Neuronal stem cell (in vitro differentiated cells): ENCODE results near the gene PPFIBP1.

Experiments used
- DNase-seq: peaks from one replicate; pipeline ENCODE4 v3.0.0-alpha.2; 2013; ENCODE audit warnings: low spot score
- H2AFZ ChIP-seq: one replicate; pipeline ENCODE4 v1.6.1; 2013; ENCODE audit warnings: mild to moderate bottlenecking, low read length, inconsistent platforms
- H2AK5ac ChIP-seq: 2 replicates; pipeline ENCODE4 v1.6.1; 2013; ENCODE audit warnings: low read depth, mild to moderate bottlenecking, inconsistent platforms, low read length, moderate library complexity, mixed read lengths
- H2BK120ac ChIP-seq: 2 replicates; pipeline ENCODE4 v1.6.1; 2013; ENCODE audit warnings: low read depth, mild to moderate bottlenecking, inconsistent platforms, low read length, moderate library complexity, mixed read lengths
- H2BK12ac ChIP-seq: one replicate; pipeline ENCODE4 v1.6.1; 2013; ENCODE audit warnings: low read length, inconsistent platforms
- H2BK15ac ChIP-seq: 2 replicates; pipeline ENCODE4 v1.6.1; 2013; ENCODE audit warnings: mild to moderate bottlenecking, low read length, inconsistent platforms, mixed read lengths
- H2BK5ac ChIP-seq: one replicate; pipeline ENCODE4 v1.6.1; 2013; ENCODE audit warnings: inconsistent platforms, mild to moderate bottlenecking, low read length, moderate library complexity
- H3K14ac ChIP-seq: one replicate; pipeline ENCODE4 v1.6.1; 2013; ENCODE audit warnings: low read length, inconsistent platforms
- H3K18ac ChIP-seq: 2 replicates; pipeline ENCODE4 v1.6.1; 2013; ENCODE audit warnings: low read length, inconsistent platforms
- H3K23ac ChIP-seq: 2 replicates; pipeline ENCODE4 v1.6.1; 2013; ENCODE audit warnings: low read depth, mild to moderate bottlenecking, mixed read lengths, low read length, inconsistent platforms; ENCODE audit not compliant: poor library complexity
- H3K27ac ChIP-seq: replicated peaks from 3 replicates; pipeline ENCODE4 v1.5.1; 2013; ENCODE audit warnings: low read length, inconsistent platforms
- H3K27me3 ChIP-seq, 3 experiments: 2 replicates each; pipeline ENCODE4 v1.6.1; 2013; ENCODE audit warnings: low read length in 3 of 3, mild to moderate bottlenecking in 2 of 3, inconsistent platforms in 1 of 3, low read depth in 1 of 3, mixed read lengths in 1 of 3, moderate library complexity in 1 of 3; ENCODE audit not compliant: control insufficient read depth in 3 of 3, insufficient read depth in 3 of 3
- H3K36me3 ChIP-seq, 2 donors: replicated peaks in 1 of 2; 2 replicates each; pipeline ENCODE4 v1.6.1; 2013; ENCODE audit warnings: low read length in 2 of 2; ENCODE audit not compliant: control insufficient read depth in 2 of 2, insufficient read depth in 2 of 2
- H3K4ac ChIP-seq: 2 replicates; pipeline ENCODE4 v1.6.1; 2013; ENCODE audit warnings: inconsistent platforms, mild to moderate bottlenecking, low read length, moderate library complexity
- H3K4me1 ChIP-seq, 2 donors: 1 replicate in 1 of 2; 2 replicates in 1 of 2; pipeline ENCODE4 v1.6.1; 2013; ENCODE audit warnings: low read length in 2 of 2, low read depth in 1 of 2; ENCODE audit not compliant: control insufficient read depth in 2 of 2, insufficient read depth in 1 of 2
- H3K4me2 ChIP-seq: one replicate; pipeline ENCODE4 v1.6.1; 2013; ENCODE audit warnings: mild to moderate bottlenecking, low read length, inconsistent platforms; ENCODE audit not compliant: insufficient read depth, poor library complexity, severe bottlenecking
- H3K4me3 ChIP-seq, 2 donors: 2 replicates each; pipeline ENCODE4 v1.5.1; 2013; ENCODE audit warnings: low read length in 2 of 2, mild to moderate bottlenecking in 2 of 2, inconsistent platforms in 1 of 2, moderate library complexity in 1 of 2
- H3K79me1 ChIP-seq: one replicate; pipeline ENCODE4 v1.6.1; 2013; ENCODE audit warnings: low read depth, mild to moderate bottlenecking, inconsistent platforms, low read length, moderate library complexity
- H3K9ac ChIP-seq: one replicate; pipeline ENCODE4 v1.6.1; 2013; ENCODE audit warnings: mild to moderate bottlenecking, low read depth, low read length, inconsistent platforms; ENCODE audit not compliant: poor library complexity
- H3K9me3 ChIP-seq, 2 donors: replicated peaks in 1 of 2; 2 replicates each; pipeline versions ENCODE3 to v1.6.1; 2013; ENCODE audit warnings: low read length in 2 of 2, mild to moderate bottlenecking in 2 of 2, inconsistent platforms in 1 of 2, low read depth in 1 of 2, mixed read lengths in 1 of 2, moderate library complexity in 1 of 2; ENCODE audit not compliant: control insufficient read depth in 2 of 2, insufficient read depth in 1 of 2
- H4K8ac ChIP-seq: one replicate; pipeline ENCODE4 v1.6.1; 2013; ENCODE audit warnings: low read depth, mild to moderate bottlenecking, inconsistent platforms, low read length, moderate library complexity
- H4K91ac ChIP-seq: one replicate; pipeline ENCODE4 v1.6.1; 2013; ENCODE audit warnings: low read length, low read depth, mild to moderate bottlenecking, inconsistent platforms; ENCODE audit not compliant: poor library complexity
- WGBS, 2 donors: extraction: QIAGEN DNeasy Blood & Tissue Kit; methylation state at CpG; one replicate each; pipeline ENCODE4 v1.1.7; 2013; ENCODE audit warnings: missing lambda C conversion rate in 2 of 2, mixed read lengths in 1 of 2; ENCODE audit not compliant: insufficient read length in 2 of 2, insufficient replicate concordance in 1 of 2; ENCODE audit errors: extremely low coverage in 2 of 2; 5-methylcytosine and 5-hydroxymethylcytosine counted together

Gene PPFIBP1

DNA sequence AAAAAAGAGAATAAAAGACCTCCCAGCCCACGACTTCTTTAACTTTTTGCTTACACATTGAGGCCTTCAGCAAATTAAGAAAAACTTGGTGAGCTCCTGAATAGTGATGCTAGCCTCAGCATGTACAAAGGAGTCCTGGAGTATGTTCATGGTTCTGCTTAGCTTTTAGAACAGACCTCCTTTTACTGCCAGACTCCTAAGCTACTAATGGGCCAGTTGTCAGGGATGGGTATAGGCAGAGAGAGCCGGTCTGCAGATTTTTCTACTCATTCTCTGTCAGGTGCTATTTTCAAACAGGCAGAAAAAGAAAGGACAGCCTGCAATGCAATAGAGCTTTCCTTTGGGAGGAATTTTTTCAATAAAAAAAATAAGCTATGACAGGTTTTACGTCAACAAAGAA is 90.4 kb downstream of the PPFIBP1 start:
- no peak overlapping the region for H2AK5ac ChIP-seq
- no peak overlapping the region for H4K8ac ChIP-seq
- no peak overlapping the region for H3K23ac ChIP-seq
- WGBS, 2 donors, result no CpG with 5 or more reads among the region's 3 CpGs
- no peak overlapping the region for H3K4ac ChIP-seq
- no peaks in the 10 kb centered on the region for H3K27me3 ChIP-seq
- no peak overlapping the region for H3K27ac ChIP-seq
- H2BK15ac ChIP-seq, result no peak overlapping the region
- H2BK12ac ChIP-seq, result no peak overlapping the region
- H3K4me2 ChIP-seq, result no peak overlapping the region
- H3K9ac ChIP-seq, result no peak overlapping the region
- no peak for DNase-seq
- no peaks in the 10 kb centered on the region for H3K36me3 ChIP-seq
- no peak overlapping the region for H2AFZ ChIP-seq
- H3K79me1 ChIP-seq, result no peaks in the 10 kb centered on the region
- H3K14ac ChIP-seq, result no peak overlapping the region
- no peak overlapping the region for H3K4me3 ChIP-seq
- no peak overlapping the region for H2BK120ac ChIP-seq
- H4K91ac ChIP-seq, result no peak overlapping the region
- peaks cover 0 to 9% of the 10 kb centered on the region in 2 donors for H3K4me1 ChIP-seq
- H3K18ac ChIP-seq, result no peak overlapping the region
- no peaks in the 10 kb centered on the region for H3K9me3 ChIP-seq
- H2BK5ac ChIP-seq, result no peak overlapping the region

DNA sequence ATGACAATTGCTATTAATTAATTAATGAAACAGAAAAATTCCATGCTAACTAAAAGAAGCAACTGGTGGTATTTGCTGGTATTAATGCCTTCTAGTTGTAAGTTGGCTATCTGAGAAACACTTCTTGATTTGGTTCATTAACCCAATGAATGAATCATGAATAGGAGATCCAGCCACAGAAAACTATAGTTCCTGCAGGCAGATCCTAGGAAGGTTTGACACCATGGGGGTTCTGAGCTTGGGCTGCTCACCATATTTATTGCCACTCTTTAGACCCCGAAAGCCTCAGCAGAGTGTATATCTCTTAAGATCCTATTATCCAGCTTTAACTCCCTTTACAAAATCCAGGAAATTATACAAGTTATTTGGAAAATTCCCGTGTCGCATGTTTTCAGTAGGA is 90.9 kb downstream of the PPFIBP1 start:
- Histone ChIP-seq H2AK5ac (no peak overlapping the region), H3K4me3 (no peak overlapping the region), H3K9me3 (no peaks in the 10 kb centered on the region), H2BK120ac (no peak overlapping the region), H3K18ac (no peak overlapping the region), H2AFZ (no peak overlapping the region), H2BK12ac (no peak overlapping the region), H3K4me1 (peaks cover 0 to 5% of the 10 kb centered on the region in 2 donors), H3K27me3 (no peaks in the 10 kb centered on the region), H3K4ac (no peak overlapping the region), H4K8ac (no peak overlapping the region), H3K79me1 (no peaks in the 10 kb centered on the region), H2BK15ac (no peak overlapping the region), H3K23ac (no peak overlapping the region), H2BK5ac (no peak overlapping the region), H3K36me3 (no peaks in the 10 kb centered on the region), H3K9ac (no peak overlapping the region), H4K91ac (no peak overlapping the region), H3K4me2 (no peak overlapping the region), H3K14ac (no peak overlapping the region), H3K27ac (no peak overlapping the region)
- no CpG with 5 or more reads among the region's 3 CpGs for WGBS, 2 donors
- no peak for DNase-seq

DNA sequence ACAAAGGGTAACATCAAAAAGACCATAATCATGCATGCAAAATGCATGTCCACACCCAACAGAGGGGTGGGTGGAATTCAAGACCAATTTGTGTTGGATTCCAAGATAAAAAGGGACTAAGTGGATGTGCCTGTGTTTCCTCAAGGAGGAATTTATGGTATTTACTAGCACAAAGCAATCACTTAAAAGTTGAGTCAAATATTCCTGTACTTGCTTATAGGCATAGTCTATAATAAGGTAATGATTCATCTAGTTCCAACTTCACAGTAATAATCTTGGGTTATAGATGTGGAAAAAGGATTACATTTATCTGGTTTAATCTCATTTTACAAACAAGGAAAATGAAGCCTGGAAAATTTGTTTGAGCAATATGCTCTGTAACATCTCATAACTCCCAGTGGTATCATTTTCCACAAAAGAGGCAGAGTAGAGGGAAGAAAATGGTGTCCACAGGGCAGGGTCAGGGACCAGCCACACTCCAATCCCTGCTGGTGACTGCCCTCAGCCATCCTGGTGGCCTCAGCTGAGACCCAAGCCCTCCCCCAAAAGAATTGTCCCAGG is 91.4 kb downstream of the PPFIBP1 start:
- H2AFZ ChIP-seq, result no peak overlapping the region
- H3K27me3 ChIP-seq, result no peaks in the 10 kb centered on the region
- no peak overlapping the region for H3K14ac ChIP-seq
- H3K79me1 ChIP-seq, result no peaks in the 10 kb centered on the region
- no peak overlapping the region for H3K27ac ChIP-seq
- no peak overlapping the region for H4K8ac ChIP-seq
- H4K91ac ChIP-seq, result no peak overlapping the region
- no peak overlapping the region for H2BK15ac ChIP-seq
- H3K4me2 ChIP-seq, result no peak overlapping the region
- no peak for DNase-seq
- H3K23ac ChIP-seq, result no peak overlapping the region
- no peak overlapping the region for H3K4ac ChIP-seq
- peaks cover 0 to 4% of the 10 kb centered on the region in 2 donors for H3K4me1 ChIP-seq
- no peak overlapping the region for H2BK12ac ChIP-seq
- H3K4me3 ChIP-seq, result no peak overlapping the region
- no peaks in the 10 kb centered on the region for H3K36me3 ChIP-seq
- no peak overlapping the region for H3K18ac ChIP-seq
- H2BK5ac ChIP-seq, result no peak overlapping the region
- no peak overlapping the region for H2AK5ac ChIP-seq
- H2BK120ac ChIP-seq, result no peak overlapping the region
- H3K9me3 ChIP-seq, result no peaks in the 10 kb centered on the region
- no peak overlapping the region for H3K9ac ChIP-seq

- no peak overlapping the region for H2BK12ac ChIP-seq
- H2BK15ac ChIP-seq, result no peak overlapping the region
- no peak overlapping the region for H3K9ac ChIP-seq
- no peak overlapping the region for H3K4me2 ChIP-seq
- no peak overlapping the region for H4K91ac ChIP-seq
- no peak overlapping the region for H2BK5ac ChIP-seq
- H3K18ac ChIP-seq, result no peak overlapping the region
- no peak overlapping the region for H4K8ac ChIP-seq
- H2AFZ ChIP-seq, result no peak overlapping the region
- no peak overlapping the region for H3K27ac ChIP-seq
- no peaks in the 10 kb centered on the region for H3K79me1 ChIP-seq
- H3K36me3 ChIP-seq, result no peaks in the 10 kb centered on the region
- no peaks in the 10 kb centered on the region for H3K27me3 ChIP-seq
- H3K23ac ChIP-seq, result no peak overlapping the region
- no peak overlapping the region for H2BK120ac ChIP-seq
- H3K14ac ChIP-seq, result no peak overlapping the region
- no peak overlapping the region for H2AK5ac ChIP-seq
- H3K9me3 ChIP-seq, result no peaks in the 10 kb centered on the region
- H3K4me1 ChIP-seq, result peaks cover 0 to 4% of the 10 kb centered on the region in 2 donors
- no peak overlapping the region for H3K4ac ChIP-seq
- WGBS, 2 donors, result no CpG with 5 or more reads among the region's 5 CpGs
- no peak for DNase-seq
- H3K4me3 ChIP-seq, result no peak overlapping the region
These were observed 92.5 kb downstream of the PPFIBP1 start for GRCh38 chr12:27616356-27617142.
